Aortic smooth muscle cell (primary cell): Measurements from ENCODE around the gene AFM. TPM values are rescaled to one million over a fixed set of nuclear protein-coding genes. Genes with fewer than 3 reads are reported as not detected.

ENCODE experiments used
- total RNA-seq: library from RNA; depleted of rRNA; stranded (reverse); fragments of >200 nt; gene quantifications from 2 replicates; pipeline ENCODE4 v1.2.3, GENCODE V29; 2014

Gene AFM, protein sequence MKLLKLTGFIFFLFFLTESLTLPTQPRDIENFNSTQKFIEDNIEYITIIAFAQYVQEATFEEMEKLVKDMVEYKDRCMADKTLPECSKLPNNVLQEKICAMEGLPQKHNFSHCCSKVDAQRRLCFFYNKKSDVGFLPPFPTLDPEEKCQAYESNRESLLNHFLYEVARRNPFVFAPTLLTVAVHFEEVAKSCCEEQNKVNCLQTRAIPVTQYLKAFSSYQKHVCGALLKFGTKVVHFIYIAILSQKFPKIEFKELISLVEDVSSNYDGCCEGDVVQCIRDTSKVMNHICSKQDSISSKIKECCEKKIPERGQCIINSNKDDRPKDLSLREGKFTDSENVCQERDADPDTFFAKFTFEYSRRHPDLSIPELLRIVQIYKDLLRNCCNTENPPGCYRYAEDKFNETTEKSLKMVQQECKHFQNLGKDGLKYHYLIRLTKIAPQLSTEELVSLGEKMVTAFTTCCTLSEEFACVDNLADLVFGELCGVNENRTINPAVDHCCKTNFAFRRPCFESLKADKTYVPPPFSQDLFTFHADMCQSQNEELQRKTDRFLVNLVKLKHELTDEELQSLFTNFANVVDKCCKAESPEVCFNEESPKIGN
- total RNA-seq = not detected in 2 replicates

GRCh38 chr4:73481358-73481757, at the start of gene AFM:
TSS of gene AFM (plus strand) at chr4:73481745. CDS start at chr4:73481776, 31 bp downstream.

DNA sequence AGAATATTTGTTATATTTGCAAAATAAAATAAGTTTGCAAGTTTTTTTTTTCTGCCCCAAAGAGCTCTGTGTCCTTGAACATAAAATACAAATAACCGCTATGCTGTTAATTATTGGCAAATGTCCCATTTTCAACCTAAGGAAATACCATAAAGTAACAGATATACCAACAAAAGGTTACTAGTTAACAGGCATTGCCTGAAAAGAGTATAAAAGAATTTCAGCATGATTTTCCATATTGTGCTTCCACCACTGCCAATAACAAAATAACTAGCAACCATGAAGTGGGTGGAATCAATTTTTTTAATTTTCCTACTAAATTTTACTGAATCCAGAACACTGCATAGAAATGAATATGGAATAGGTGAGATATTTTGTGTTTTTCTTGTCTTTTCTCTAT, 45.6 kb upstream of the AFM start, which contains the start of gene AFP:
Gene AFP, plus strand, starts transcription at position 238 of the 400 bp plus-strand sequence. Its CDS starts 42 bp downstream, at position 280.

Other genes with a start within 250 kb of the AFM start
- gene ANKRD17, start 222.9 kb upstream of the AFM start, total RNA-seq = 53.0 and 57.1 TPM in 2 replicates
- gene ALB, start 77.5 kb upstream of the AFM start, total RNA-seq = 0.50 TPM in 1 of 2 replicates, not detected in the other
- 0.19 and 0.26 TPM in 2 replicates for gene AFP, start 45.5 kb upstream of the AFM start, total RNA-seq
- gene RASSF6, start 138.7 kb downstream of the AFM start, total RNA-seq = 0.13 TPM in 1 of 2 replicates, not detected in the other